B cell (primary cell): Measurements from ENCODE around the gene MKS1. TPM values are rescaled to one million over a fixed set of nuclear protein-coding genes. Genes with fewer than 3 reads are reported as not detected.

Experiments
- ATAC-seq: fragments of 200-7000 bp; cut with Tn5 transposase; one replicate; pipeline ENCODE4 v1.10.0; 2021; ENCODE audit warnings: low read depth, mild to moderate bottlenecking, moderate number of reproducible peaks, moderate library complexity
- CTCF ChIA-PET: fragments of 350-600 bp; sonication (Branson Sonifier 250); formaldehyde crosslinking; loops from one replicate; lab custom pipeline; 2021; ENCODE audit warnings: antibody characterized with exemption, inconsistent platforms; lab: Charles Lee
- POLR2A ChIA-PET: fragments of 350-600 bp; sonication (Branson Sonifier 250); formaldehyde crosslinking; loops from one replicate; lab custom pipeline; 2021; ENCODE audit warnings: antibody characterized with exemption; lab: Charles Lee
- DNase-seq: peaks from one replicate; pipeline ENCODE4 v3.0.0; 2013
- H2AFZ ChIP-seq: 2 replicates; pipeline ENCODE4 v1.6.1; 2012; ENCODE audit warnings: mild to moderate bottlenecking, low read depth, low read length; ENCODE audit not compliant: insufficient read depth, poor library complexity, severe bottlenecking
- H3K27ac ChIP-seq, 2 donors: 1 replicate in 1 of 2; 2 replicates in 1 of 2; pipeline ENCODE4 v1.5.1; 2012 to 2013; ENCODE audit warnings: low read length in 2 of 2, mild to moderate bottlenecking in 2 of 2, moderate library complexity in 1 of 2
- H3K27me3 ChIP-seq, 4 experiments: fragments of 200-600 bp in 1 of 4; sonication (generic) in 1 of 4; replicated peaks in 1 of 4; 1 replicate in 2 of 4; 2 replicates in 2 of 4; pipeline versions ENCODE4 v1.6.1 to v1.7.0; 2013 to 2016; ENCODE audit warnings: low read length in 3 of 4, mild to moderate bottlenecking in 2 of 4, mixed read lengths in 1 of 4, moderate library complexity in 1 of 4; ENCODE audit not compliant: insufficient read depth in 4 of 4, control insufficient read depth in 3 of 4; ENCODE audit errors: control extremely low read depth in 1 of 4
- H3K36me3 ChIP-seq, 2 experiments: replicated peaks in 1 of 2; 1 replicate in 1 of 2; 2 replicates in 1 of 2; pipeline versions ENCODE4 v1.6.1 to v1.7.1; 2013; ENCODE audit warnings: low read length in 1 of 2; ENCODE audit not compliant: insufficient read depth in 2 of 2, control insufficient read depth in 1 of 2; ENCODE audit errors: control extremely low read depth in 1 of 2, extremely low read depth in 1 of 2
- H3K4me1 ChIP-seq, 2 donors: fragments of 200-600 bp in 1 of 2; sonication (generic) in 1 of 2; 1 replicate in 1 of 2; 2 replicates in 1 of 2; pipeline versions ENCODE4 v1.5.1 to v1.6.1; 2013 to 2017; ENCODE audit warnings: low read length in 2 of 2; ENCODE audit not compliant: control insufficient read depth in 2 of 2, insufficient read depth in 2 of 2
- H3K4me2 ChIP-seq: replicated peaks from 2 replicates; pipeline ENCODE3; 2012; ENCODE audit warnings: mild to moderate bottlenecking, low read depth, low read length; ENCODE audit not compliant: poor library complexity, severe bottlenecking
- H3K4me3 ChIP-seq, 5 experiments: fragments of 200-600 bp in 1 of 5; sonication (generic) in 1 of 5; 1 replicate in 3 of 5; 2 replicates in 2 of 5; pipeline versions ENCODE4 v1.5.1 to v1.7.0; 2011 to 2016; ENCODE audit warnings: low read length in 4 of 5, mild to moderate bottlenecking in 4 of 5, low read depth in 2 of 5, control low read depth in 1 of 5, moderate library complexity in 1 of 5; ENCODE audit not compliant: insufficient read depth in 1 of 5; ENCODE audit errors: control extremely low read depth in 1 of 5, extremely low read depth in 1 of 5
- H3K79me2 ChIP-seq: fragments of 200-600 bp; sonication (generic); one replicate; pipeline ENCODE4 v1.6.0; 2016; ENCODE audit warnings: low read length; ENCODE audit not compliant: control insufficient read depth, insufficient read depth
- H3K9ac ChIP-seq: fragments of 200-600 bp; sonication (generic); 2 replicates; pipeline ENCODE4 v1.6.1; 2017; ENCODE audit warnings: mild to moderate bottlenecking, low read length, moderate library complexity
- H3K9me3 ChIP-seq, 3 donors: one replicate each; pipeline versions ENCODE4 v1.6.1 to v1.7.1; 2013; ENCODE audit warnings: low read length in 2 of 3; ENCODE audit not compliant: control insufficient read depth in 2 of 3, insufficient read depth in 1 of 3; ENCODE audit errors: control extremely low read depth in 1 of 3
- H4K20me1 ChIP-seq: 2 replicates; pipeline ENCODE4 v1.6.0; 2012; ENCODE audit warnings: mild to moderate bottlenecking, low read length; ENCODE audit not compliant: insufficient read depth, control insufficient read depth, poor library complexity, severe bottlenecking
- H3K27ac Mint-ChIP-seq: one replicate; pipeline ENCODE4 v1.8.0; 2021; ENCODE audit warnings: mixed read lengths
- H3K27me3 Mint-ChIP-seq: one replicate; pipeline ENCODE4 v1.8.0; 2021; ENCODE audit warnings: mixed read lengths
- H3K4me1 Mint-ChIP-seq: one replicate; pipeline ENCODE4 v1.8.0; 2021; ENCODE audit warnings: mixed read lengths
- H3K4me3 Mint-ChIP-seq: one replicate; pipeline ENCODE4 v1.8.0; 2021; ENCODE audit warnings: mixed read lengths
- H3K9me3 Mint-ChIP-seq: one replicate; pipeline ENCODE4 v1.8.0; 2022; ENCODE audit warnings: mixed read lengths; ENCODE audit not compliant: insufficient read depth
- EZH2 ChIP-seq: IDR thresholded peaks from 2 replicates; pipeline ENCODE4 v1.6.1; 2012; ENCODE audit warnings: borderline replicate concordance, low read depth, mild to moderate bottlenecking, moderate library complexity, low read length; ENCODE audit not compliant: insufficient read depth, poor library complexity, severe bottlenecking
- WGBS: methylation state at CpG from one replicate; pipeline ENCODE4 v1.1.5; 2013; ENCODE audit warnings: missing lambda C conversion rate; ENCODE audit not compliant: insufficient coverage; 5-methylcytosine and 5-hydroxymethylcytosine counted together
- intact Hi-C: fragments of 100-400 bp; cut with micrococcal nuclease; formaldehyde crosslinking; loops from one replicate; pipeline ENCODE4 v1.10.0; 2022
- polyA plus RNA-seq: library from polyadenylated mRNA; depleted of rRNA; stranded (reverse); fragments of >200 nt; gene quantifications from 2 replicates; pipeline ENCODE4 v1.2.3, GENCODE V29; 2012
- total RNA-seq, 2 donors: library from RNA; stranded (reverse); fragments of 120-200 nt in 1 of 2; gene quantifications; 1 replicate in 1 of 2; 2 replicates in 1 of 2; pipeline versions ENCODE4 v1.2.3 to v1.2.4, GENCODE V29; 2013 to 2022
- TF ChIP-seq, protein P1 (sequence below): fragments of 200-600 bp; IDR thresholded peaks from one replicate; pipeline ENCODE4 v1.8.0; 2022; ENCODE audit warnings: antibody characterized with exemption, mild to moderate bottlenecking

Gene MKS1
- total and polyA plus RNA-seq, 2 donors (not counting 1 experiment from before 2014, with no cell fraction given): 8.3 to 19.6 TPM

DNA sequence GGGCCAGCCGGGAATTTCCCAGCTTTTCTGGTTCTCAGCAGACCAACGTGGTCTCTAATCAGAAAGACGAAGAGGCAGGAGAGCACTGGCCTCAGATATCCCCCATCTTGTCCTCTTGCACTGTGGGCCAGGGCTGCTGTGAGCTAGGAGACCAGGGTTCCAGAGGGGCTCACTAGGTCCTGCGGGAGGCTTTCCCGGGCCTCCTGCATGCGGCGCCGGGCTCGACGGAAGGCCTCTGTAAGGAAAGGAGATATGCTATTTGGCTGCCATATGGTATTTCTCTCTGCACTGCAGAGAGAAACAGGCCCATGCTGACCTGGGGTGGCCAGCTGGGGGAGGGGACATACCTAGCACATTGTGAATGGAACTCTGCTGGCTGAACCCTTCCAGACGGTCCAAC lies 13.1 kb downstream of the MKS1 start:
- H3K36me3 ChIP-seq: peaks cover 0 to 3% of the 10 kb centered on the region in 2 experiments
- no peaks in the 10 kb centered on the region for H4K20me1 ChIP-seq
- no peaks in the 10 kb centered on the region for H3K79me2 ChIP-seq
- ChIA-PET POLR2A (no interaction called here), CTCF (interaction anchor here (1.1 kb wide), 1 partner anchor 44 kb away, joined by 3 read pairs; no protein-coding TSS in a partner anchor)
- no peaks in the 10 kb centered on the region for H3K4me1 ChIP-seq
- intact Hi-C loops: no loop called here
- no peaks in the 10 kb centered on the region for H3K4me1 Mint-ChIP-seq
- no peak overlapping the region for H3K4me3 ChIP-seq
- no peaks in the 10 kb centered on the region for H3K9me3 ChIP-seq
- H3K27ac Mint-ChIP-seq: no peak overlapping the region
- TF ChIP-seq EZH2: no peak
- TF ChIP-seq, protein P1, sequence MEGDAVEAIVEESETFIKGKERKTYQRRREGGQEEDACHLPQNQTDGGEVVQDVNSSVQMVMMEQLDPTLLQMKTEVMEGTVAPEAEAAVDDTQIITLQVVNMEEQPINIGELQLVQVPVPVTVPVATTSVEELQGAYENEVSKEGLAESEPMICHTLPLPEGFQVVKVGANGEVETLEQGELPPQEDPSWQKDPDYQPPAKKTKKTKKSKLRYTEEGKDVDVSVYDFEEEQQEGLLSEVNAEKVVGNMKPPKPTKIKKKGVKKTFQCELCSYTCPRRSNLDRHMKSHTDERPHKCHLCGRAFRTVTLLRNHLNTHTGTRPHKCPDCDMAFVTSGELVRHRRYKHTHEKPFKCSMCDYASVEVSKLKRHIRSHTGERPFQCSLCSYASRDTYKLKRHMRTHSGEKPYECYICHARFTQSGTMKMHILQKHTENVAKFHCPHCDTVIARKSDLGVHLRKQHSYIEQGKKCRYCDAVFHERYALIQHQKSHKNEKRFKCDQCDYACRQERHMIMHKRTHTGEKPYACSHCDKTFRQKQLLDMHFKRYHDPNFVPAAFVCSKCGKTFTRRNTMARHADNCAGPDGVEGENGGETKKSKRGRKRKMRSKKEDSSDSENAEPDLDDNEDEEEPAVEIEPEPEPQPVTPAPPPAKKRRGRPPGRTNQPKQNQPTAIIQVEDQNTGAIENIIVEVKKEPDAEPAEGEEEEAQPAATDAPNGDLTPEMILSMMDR: no peak
- DNase-seq: no peak
- H3K9me3 Mint-ChIP-seq: no peaks in the 10 kb centered on the region
- H2AFZ ChIP-seq: no peak overlapping the region
- 93% methylated on average over 9 of the region's 11 CpGs for WGBS
- no peaks in the 10 kb centered on the region for H3K27me3 Mint-ChIP-seq
- no peak for ATAC-seq
- no peaks in the 10 kb centered on the region for H3K27me3 ChIP-seq
- no peak overlapping the region for H3K9ac ChIP-seq
- no peak overlapping the region for H3K4me3 Mint-ChIP-seq
- H3K27ac ChIP-seq: no peak overlapping the region
- H3K4me2 ChIP-seq: no peak overlapping the region

DNA sequence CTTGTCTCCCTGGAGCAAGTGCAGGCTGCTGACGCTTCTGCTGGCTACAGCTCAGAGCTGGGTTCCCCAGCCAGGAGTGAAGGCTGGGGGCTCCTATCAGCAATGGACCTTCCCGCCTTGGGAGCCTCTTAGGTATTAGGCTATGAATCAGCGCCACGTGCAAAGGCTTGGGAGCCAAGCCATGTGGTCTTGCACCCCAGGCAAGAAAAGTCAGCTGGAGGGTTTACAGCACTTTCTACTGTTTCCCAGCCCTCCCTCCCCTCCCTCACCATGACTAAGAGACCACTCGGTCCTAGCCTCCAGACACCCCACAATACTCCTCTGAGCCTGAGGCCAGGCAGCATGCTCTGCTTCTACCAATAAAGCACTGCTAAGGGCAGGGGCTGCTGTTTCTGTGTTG lies 14.3 kb downstream of the MKS1 start:
- peaks cover 3% of the 10 kb centered on the region for H3K27me3 Mint-ChIP-seq
- H3K4me2 ChIP-seq: no peak overlapping the region
- H3K9me3 Mint-ChIP-seq: no peaks in the 10 kb centered on the region
- intact Hi-C loops: no loop called here
- H4K20me1 ChIP-seq: no peaks in the 10 kb centered on the region
- POLR2A ChIA-PET: no interaction called here
- DNase-seq: no peak
- CTCF ChIA-PET: no interaction called here
- H3K4me1 Mint-ChIP-seq: peaks cover 3% of the 10 kb centered on the region
- peaks cover 0 to 5% of the 10 kb centered on the region in 2 donors for H3K4me1 ChIP-seq
- ATAC-seq: no peak
- no peak overlapping the region for H3K9ac ChIP-seq
- no peak overlapping the region for H3K27ac Mint-ChIP-seq
- TF ChIP-seq EZH2: no peak
- TF ChIP-seq, protein P1: no peak
- no peak overlapping the region for H3K27ac ChIP-seq
- no peaks in the 10 kb centered on the region for H3K79me2 ChIP-seq
- H3K36me3 ChIP-seq: peaks cover 0 to 3% of the 10 kb centered on the region in 2 experiments
- no peaks in the 10 kb centered on the region for H3K27me3 ChIP-seq
- H2AFZ ChIP-seq: no peak overlapping the region
- H3K4me3 Mint-ChIP-seq: no peak overlapping the region
- WGBS: 100% methylated on average over 3 of the region's 5 CpGs
- no peaks in the 10 kb centered on the region for H3K9me3 ChIP-seq
- H3K4me3 ChIP-seq: no peak overlapping the region
